Upper lobe of right lung (tissue), 1 donor: Measurements from ENCODE around the gene NTM. TPM values are rescaled to one million over a fixed set of nuclear protein-coding genes. Genes with fewer than 3 reads are reported as not detected.

Experiments used
- ATAC-seq: fragments of 200-7000 bp; cut with Tn5 transposase; one replicate; pipeline ENCODE4 v1.9.1; 2020; ENCODE audit warnings: mild to moderate bottlenecking, moderate library complexity
- DNase-seq: peaks from one replicate; pipeline ENCODE4 v3.0.0-alpha.2; 2020
- H3K27ac ChIP-seq: fragments of 200-600 bp; one replicate; pipeline ENCODE4 v1.8.0; 2022
- H3K27me3 ChIP-seq: fragments of 200-600 bp; one replicate; pipeline ENCODE4 v1.8.0; 2022; ENCODE audit warnings: mild to moderate bottlenecking
- H3K36me3 ChIP-seq: fragments of 200-600 bp; one replicate; pipeline ENCODE4 v1.8.0; 2022
- H3K4me1 ChIP-seq: fragments of 200-600 bp; one replicate; pipeline ENCODE4 v1.8.0; 2022
- H3K4me3 ChIP-seq: fragments of 200-600 bp; one replicate; pipeline ENCODE4 v1.8.0; 2022; ENCODE audit warnings: mild to moderate bottlenecking
- H3K9me3 ChIP-seq: fragments of 200-600 bp; one replicate; pipeline ENCODE4 v1.8.0; 2022
- intact Hi-C: fragments of 100-400 bp; cut with DNase I; formaldehyde crosslinking; loops from one replicate; pipeline ENCODE4 v1.11.0; 2022
- total RNA-seq: library from RNA; stranded (reverse); fragmentation: NEBNext Ultra II Directional; extraction: Animal tissue kit (Norgen Biotek cat#: 25700); gene quantifications from one replicate; pipeline ENCODE4 v1.2.1, GENCODE V29; 2021
- TF ChIP-seq, protein P1 (sequence below): fragments of 200-600 bp; IDR thresholded peaks from one replicate; pipeline ENCODE4 v1.8.0; 2022; ENCODE audit warnings: antibody characterized with exemption
- donor health status: DM: no; HTN: yes; CAD: no; lungs with severe emphysema.

NTM gene
- total RNA-seq, 1 donor from 2014 or later: 3.7 TPM

- peaks cover 6% of the 10 kb centered on the region for H3K27me3 ChIP-seq
- no peaks in the 10 kb centered on the region for H3K9me3 ChIP-seq
- ATAC-seq: no peak
- H3K27ac ChIP-seq: no peak overlapping the region
- H3K36me3 ChIP-seq: no peaks in the 10 kb centered on the region
- H3K4me1 ChIP-seq: no peaks in the 10 kb centered on the region
- intact Hi-C loops: no loop called here
- TF ChIP-seq, protein P1, sequence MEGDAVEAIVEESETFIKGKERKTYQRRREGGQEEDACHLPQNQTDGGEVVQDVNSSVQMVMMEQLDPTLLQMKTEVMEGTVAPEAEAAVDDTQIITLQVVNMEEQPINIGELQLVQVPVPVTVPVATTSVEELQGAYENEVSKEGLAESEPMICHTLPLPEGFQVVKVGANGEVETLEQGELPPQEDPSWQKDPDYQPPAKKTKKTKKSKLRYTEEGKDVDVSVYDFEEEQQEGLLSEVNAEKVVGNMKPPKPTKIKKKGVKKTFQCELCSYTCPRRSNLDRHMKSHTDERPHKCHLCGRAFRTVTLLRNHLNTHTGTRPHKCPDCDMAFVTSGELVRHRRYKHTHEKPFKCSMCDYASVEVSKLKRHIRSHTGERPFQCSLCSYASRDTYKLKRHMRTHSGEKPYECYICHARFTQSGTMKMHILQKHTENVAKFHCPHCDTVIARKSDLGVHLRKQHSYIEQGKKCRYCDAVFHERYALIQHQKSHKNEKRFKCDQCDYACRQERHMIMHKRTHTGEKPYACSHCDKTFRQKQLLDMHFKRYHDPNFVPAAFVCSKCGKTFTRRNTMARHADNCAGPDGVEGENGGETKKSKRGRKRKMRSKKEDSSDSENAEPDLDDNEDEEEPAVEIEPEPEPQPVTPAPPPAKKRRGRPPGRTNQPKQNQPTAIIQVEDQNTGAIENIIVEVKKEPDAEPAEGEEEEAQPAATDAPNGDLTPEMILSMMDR: no peak
- no peak for DNase-seq
- no peak overlapping the region for H3K4me3 ChIP-seq
Measured at GRCh38 chr11:131771471-131771870, 401.1 kb downstream of the NTM start.

GRCh38 chr11:131773626-131774025 is 403.2 kb downstream of the NTM start:
- H3K4me3 ChIP-seq: no peak overlapping the region
- intact Hi-C loops: no loop called here
- TF ChIP-seq, protein P1: no peak
- peaks cover 6% of the 10 kb centered on the region for H3K27me3 ChIP-seq
- ATAC-seq: no peak
- no peaks in the 10 kb centered on the region for H3K36me3 ChIP-seq
- H3K27ac ChIP-seq: no peak overlapping the region
- no peaks in the 10 kb centered on the region for H3K9me3 ChIP-seq
- H3K4me1 ChIP-seq: no peaks in the 10 kb centered on the region
- no peak for DNase-seq

- Histone ChIP-seq H3K4me3 (no peak overlapping the region), H3K9me3 (no peaks in the 10 kb centered on the region), H3K27me3 (peaks cover 6% of the 10 kb centered on the region), H3K27ac (no peak overlapping the region), H3K36me3 (no peaks in the 10 kb centered on the region), H3K4me1 (no peaks in the 10 kb centered on the region)
- TF ChIP-seq, protein P1: no peak
- intact Hi-C loops: no loop called here
- DNase-seq (no peak), ATAC-seq (no peak)
Measured at GRCh38 chr11:131776211-131776610, 405.8 kb downstream of the NTM start.

DNA sequence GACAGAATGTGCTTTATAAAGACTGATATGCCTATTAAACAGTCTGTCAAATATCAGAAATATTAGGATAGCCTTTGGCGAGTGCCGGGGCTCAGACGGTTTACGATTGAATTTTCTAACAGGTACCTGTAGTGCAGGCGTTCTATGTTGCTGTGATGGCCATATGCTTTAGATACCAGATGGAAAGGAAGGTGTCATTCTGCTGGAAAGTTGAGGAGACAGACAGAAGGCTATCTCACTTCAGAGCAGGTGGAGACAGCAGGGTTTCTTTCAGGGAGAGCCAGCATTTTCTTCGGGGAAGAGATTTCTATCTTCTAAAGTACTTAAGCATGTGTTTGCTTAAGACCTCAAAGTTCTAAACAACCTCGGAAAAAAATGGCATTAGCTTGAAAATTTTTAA is 415.4 kb downstream of the NTM start:
- intact Hi-C loops: no loop called here
- ATAC-seq (no peak), DNase-seq (no peak)
- no peak overlapping the region for H3K4me3 ChIP-seq
- H3K36me3 ChIP-seq: no peaks in the 10 kb centered on the region
- H3K9me3 ChIP-seq: no peaks in the 10 kb centered on the region
- no peak overlapping the region for H3K27ac ChIP-seq
- peaks cover 6% of the 10 kb centered on the region for H3K27me3 ChIP-seq
- TF ChIP-seq, protein P1: no peak
- H3K4me1 ChIP-seq: no peaks in the 10 kb centered on the region

DNA sequence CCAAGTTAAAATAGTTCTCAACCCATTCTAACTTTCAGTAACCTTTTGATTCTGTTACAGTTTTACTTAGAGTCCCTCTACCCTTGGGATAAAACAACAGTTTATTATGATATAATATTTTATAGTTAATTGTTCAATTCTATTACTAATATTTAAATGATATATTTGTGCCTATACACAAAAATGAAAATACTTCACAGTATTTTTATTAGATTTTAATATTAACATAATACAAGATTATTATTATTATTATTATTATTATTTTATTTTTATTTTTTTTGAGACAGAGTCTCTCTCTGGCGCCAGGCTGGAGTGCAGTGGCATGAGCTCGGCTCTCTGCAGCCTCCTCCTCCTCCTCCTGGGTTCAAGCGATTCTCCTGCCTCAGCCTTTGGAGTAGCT is 416.7 kb downstream of the NTM start:
- DNase-seq (no peak), ATAC-seq (no peak)

More for the DNA sequence above, 416.7 kb downstream of the NTM start:
- TF ChIP-seq, protein P1: no peak
- Histone ChIP-seq H3K4me1 (no peaks in the 10 kb centered on the region), H3K4me3 (no peak overlapping the region), H3K9me3 (no peaks in the 10 kb centered on the region), H3K36me3 (no peaks in the 10 kb centered on the region), H3K27ac (no peak overlapping the region), H3K27me3 (peaks cover 6% of the 10 kb centered on the region)
- intact Hi-C loops: no loop called here
